IMR-90 (cell line): Measurements from ENCODE around the gene TMUB1. TPM values are rescaled to one million over a fixed set of nuclear protein-coding genes. Genes with fewer than 3 reads are reported as not detected.

ENCODE experiments used
- ATAC-seq: fragments of 200-7000 bp; cut with Tn5 transposase; 2 replicates; pipeline ENCODE4 v1.9.1; 2020; ENCODE audit warnings: low read depth, mild to moderate bottlenecking, moderate library complexity
- BruUV-seq: library from RNA; stranded (reverse); fragments of 400-500 nt; replicated peaks from 2 replicates; lab custom pipeline; 2021; lab: Mats Ljungman, UMichigan
- CTCF ChIA-PET: fragments of 300-600 bp; formaldehyde crosslinking; extraction: SDS; loops from one replicate; lab custom pipeline; 2021; ENCODE audit warnings: antibody characterized with exemption; lab: Yijun Ruan, JAX
- POLR2A ChIA-PET: fragments of 300-600 bp; sonication (Branson Sonifier 250); formaldehyde crosslinking; loops from one replicate; lab custom pipeline; 2022; ENCODE audit warnings: antibody characterized with exemption; ENCODE audit not compliant: unreplicated experiment; lab: Charles Lee
- DNase-seq: peaks from one replicate; pipeline ENCODE4 v3.0.0; 2013
- H2AFZ ChIP-seq: replicated peaks from 2 replicates; pipeline ENCODE3; 2013; ENCODE audit warnings: low read length, mild to moderate bottlenecking; ENCODE audit not compliant: poor library complexity
- H2AK5ac ChIP-seq: 2 replicates; pipeline ENCODE4 v1.6.1; 2013; ENCODE audit warnings: low read depth, low read length, inconsistent platforms
- H2AK9ac ChIP-seq: replicated peaks from 2 replicates; pipeline ENCODE3; 2013; ENCODE audit warnings: mild to moderate bottlenecking, low read depth, low read length, moderate library complexity; ENCODE audit not compliant: poor library complexity
- H2BK120ac ChIP-seq: 2 replicates; pipeline ENCODE4 v1.6.1; 2013; ENCODE audit warnings: low read depth, low read length, inconsistent platforms
- H2BK15ac ChIP-seq: 3 replicates; pipeline ENCODE4 v1.6.1; 2013; ENCODE audit warnings: low read depth, low read length, inconsistent platforms
- H2BK20ac ChIP-seq: 2 replicates; pipeline ENCODE4 v1.6.1; 2013; ENCODE audit warnings: low read depth, mild to moderate bottlenecking, inconsistent platforms, low read length, moderate library complexity
- H2BK5ac ChIP-seq: 2 replicates; pipeline ENCODE4 v1.6.1; 2013; ENCODE audit warnings: mild to moderate bottlenecking, low read depth, low read length, inconsistent platforms; ENCODE audit not compliant: poor library complexity, severe bottlenecking
- H3K14ac ChIP-seq: replicated peaks from 2 replicates; pipeline ENCODE4 v1.6.1; 2013; ENCODE audit warnings: low read depth, low read length, inconsistent platforms
- H3K18ac ChIP-seq: 2 replicates; pipeline ENCODE4 v1.6.1; 2013; ENCODE audit warnings: low read depth, low read length, control low read depth
- H3K23ac ChIP-seq: 2 replicates; pipeline ENCODE4 v1.6.1; 2013; ENCODE audit warnings: low read depth, low read length, inconsistent platforms
- H3K27ac ChIP-seq: 2 replicates; pipeline ENCODE4 v1.5.1; 2013; ENCODE audit warnings: mild to moderate bottlenecking, control low read depth, low read length; ENCODE audit not compliant: insufficient read depth
- H3K27me3 ChIP-seq: 2 replicates; pipeline ENCODE4 v1.6.1; 2013; ENCODE audit warnings: low read length; ENCODE audit not compliant: control insufficient read depth, insufficient read depth
- H3K36me3 ChIP-seq: 2 replicates; pipeline ENCODE4 v1.6.1; 2013; ENCODE audit warnings: low read length, mixed read lengths; ENCODE audit not compliant: control insufficient read depth, insufficient read depth
- H3K4ac ChIP-seq: 2 replicates; pipeline ENCODE4 v1.6.1; 2013; ENCODE audit warnings: low read depth, low read length, inconsistent platforms
- H3K4me1 ChIP-seq: 2 replicates; pipeline ENCODE4 v1.6.1; 2013; ENCODE audit warnings: low read length, mixed read lengths; ENCODE audit not compliant: control insufficient read depth, insufficient read depth
- H3K4me2 ChIP-seq: 2 replicates; pipeline ENCODE4 v1.6.1; 2013; ENCODE audit warnings: low read depth, mild to moderate bottlenecking, control low read depth, low read length, moderate library complexity
- H3K4me3 ChIP-seq: 2 replicates; pipeline ENCODE4 v1.5.1; 2013; ENCODE audit warnings: low read depth, mild to moderate bottlenecking, control low read depth, low read length, moderate library complexity; ENCODE audit not compliant: insufficient read depth
- H3K56ac ChIP-seq: 2 replicates; pipeline ENCODE4 v1.6.1; 2013; ENCODE audit warnings: low read length, inconsistent platforms; ENCODE audit not compliant: insufficient read depth; ENCODE audit errors: extremely low read depth
- H3K79me1 ChIP-seq, 2 experiments: 2 replicates each; pipeline ENCODE4 v1.6.1; 2013; ENCODE audit warnings: low read length in 2 of 2, inconsistent platforms in 1 of 2, low read depth in 1 of 2
- H3K9ac ChIP-seq: 2 replicates; pipeline ENCODE4 v1.6.1; 2013; ENCODE audit warnings: low read depth, low read length, control low read depth
- H3K9me1 ChIP-seq: 2 replicates; pipeline ENCODE4 v1.6.1; 2013; ENCODE audit warnings: low read length, inconsistent platforms; ENCODE audit not compliant: insufficient read depth
- H3K9me3 ChIP-seq: 2 replicates; pipeline ENCODE4 v1.6.1; 2013; ENCODE audit warnings: low read length; ENCODE audit not compliant: control insufficient read depth, insufficient read depth
- H4K20me1 ChIP-seq: 2 replicates; pipeline ENCODE4 v1.6.1; 2013; ENCODE audit warnings: low read length, inconsistent platforms; ENCODE audit not compliant: insufficient read depth
- H4K5ac ChIP-seq: 2 replicates; pipeline ENCODE4 v1.6.1; 2013; ENCODE audit warnings: mild to moderate bottlenecking, low read depth, low read length, control low read depth
- H4K8ac ChIP-seq, 2 experiments: 2 replicates each; pipeline ENCODE4 v1.6.1; 2013; ENCODE audit warnings: low read depth in 2 of 2, low read length in 2 of 2, control low read depth in 1 of 2, inconsistent platforms in 1 of 2
- H4K91ac ChIP-seq: 2 replicates; pipeline ENCODE4 v1.6.1; 2013; ENCODE audit warnings: low read depth, low read length, inconsistent platforms; ENCODE audit not compliant: insufficient read depth
- BHLHE40 ChIP-seq: fragments of 150-350 bp; IDR thresholded peaks from 2 replicates; pipeline ENCODE4 v1.6.1; 2016; ENCODE audit warnings: mild to moderate bottlenecking, low read depth, low read length
- CEBPB ChIP-seq: IDR thresholded peaks from 2 replicates; pipeline ENCODE4 v1.6.1; 2012; ENCODE audit warnings: low read depth, low read length, improper control_type of control experiment
- CHD1 ChIP-seq: IDR thresholded peaks from 2 replicates; pipeline ENCODE4 v1.6.1; 2012; ENCODE audit warnings: low read depth, low read length, improper control_type of control experiment
- FOS ChIP-seq: fragments of 150-350 bp; IDR thresholded peaks from 2 replicates; pipeline ENCODE4 v1.6.1; 2016; ENCODE audit warnings: low read depth, low read length
- MAFK ChIP-seq: IDR thresholded peaks from 2 replicates; pipeline ENCODE4 v1.6.1; 2012; ENCODE audit warnings: low read depth, low read length, improper control_type of control experiment
- MAZ ChIP-seq: IDR thresholded peaks from 2 replicates; pipeline ENCODE4 v1.6.1; 2012; ENCODE audit warnings: low read depth, mild to moderate bottlenecking, low read length, improper control_type of control experiment, moderate library complexity, borderline replicate concordance
- MXI1 ChIP-seq: IDR thresholded peaks from 2 replicates; pipeline ENCODE4 v1.6.1; 2012; ENCODE audit warnings: low read depth, mild to moderate bottlenecking, low read length, moderate library complexity, borderline replicate concordance
- NFE2L2 ChIP-seq: fragments of 150-350 bp; IDR thresholded peaks from 2 replicates; pipeline ENCODE4 v1.6.1; 2016; ENCODE audit warnings: low read depth, mild to moderate bottlenecking, low read length
- POLR2A ChIP-seq: IDR thresholded peaks from 2 replicates; pipeline ENCODE4 v1.6.1; 2012; ENCODE audit warnings: mild to moderate bottlenecking, low read depth, low read length
- RAD21 ChIP-seq: IDR thresholded peaks from 2 replicates; pipeline ENCODE4 v1.6.1; 2012; ENCODE audit warnings: low read length, improper control_type of control experiment
- RCOR1 ChIP-seq: IDR thresholded peaks from 2 replicates; pipeline ENCODE4 v1.6.1; 2012; ENCODE audit warnings: mild to moderate bottlenecking, low read length, improper control_type of control experiment; ENCODE audit not compliant: insufficient replicate concordance
- RFX5 ChIP-seq: IDR thresholded peaks from 2 replicates; pipeline ENCODE4 v1.8.0; 2012; ENCODE audit warnings: low read depth, mild to moderate bottlenecking, low read length, moderate library complexity
- SMC3 ChIP-seq: fragments of 150-350 bp; IDR thresholded peaks from 2 replicates; pipeline ENCODE4 v1.6.1; 2016; ENCODE audit warnings: low read depth, mild to moderate bottlenecking, antibody characterized with exemption, low read length, moderate library complexity
- WGBS, 2 experiments: methylation state at CpG; one replicate each; pipeline versions ENCODE4 v1.1.5 to v1.1.7; 2013; ENCODE audit warnings: missing lambda C conversion rate in 2 of 2; ENCODE audit not compliant: insufficient read length in 1 of 2; ENCODE audit errors: extremely low coverage in 2 of 2; 5-methylcytosine and 5-hydroxymethylcytosine counted together
- dilution Hi-C: fragments of 300-500 bp; cut with HindIII; formaldehyde crosslinking; loops from one replicate; pipeline ENCODE4 v1.14.3; 2018; ENCODE audit warnings: low sequenced_read_pairs; ENCODE audit not compliant: unreplicated experiment
- in situ Hi-C: fragments of 300-500 bp; cut with MboI; formaldehyde crosslinking; loops from 3 replicates; pipeline ENCODE4 v1.14.3; 2019; ENCODE audit warnings: low sequenced_read_pairs, inconsistent platforms, mixed read lengths
- intact Hi-C: fragments of 100-400 bp; cut with micrococcal nuclease; formaldehyde crosslinking; loops from 2 replicates; pipeline ENCODE4 v1.10.0; 2022
- polyA plus RNA-seq, 3 experiments: library from polyadenylated mRNA; depleted of rRNA; stranded (reverse); fragments of >200 nt; gene quantifications; 2 replicates each; pipeline ENCODE4 v1.2.3, GENCODE V29; 2012; ENCODE audit warnings: low replicate concordance in 1 of 3
- total RNA-seq: library from RNA; depleted of rRNA; stranded (reverse); fragments of >200 nt; gene quantifications from 2 replicates; pipeline ENCODE4 v1.2.3, GENCODE V29; 2012
- TF ChIP-seq, protein P1 (sequence below): fragments of 150-350 bp; IDR thresholded peaks from 2 replicates; pipeline ENCODE4 v1.6.1; 2016; ENCODE audit warnings: low read depth, mild to moderate bottlenecking, low read length, moderate library complexity, borderline replicate concordance
- TF ChIP-seq, protein P2 (sequence below): fragments of 150-350 bp; IDR thresholded peaks from 2 replicates; pipeline ENCODE4 v1.6.1; 2017; ENCODE audit warnings: mild to moderate bottlenecking, antibody characterized with exemption, low read length, low read depth
- TF ChIP-seq, protein P3 (sequence below): conservative IDR thresholded peaks from 2 replicates; pipeline ENCODE4 v1.5.1; 2012; ENCODE audit warnings: mild to moderate bottlenecking, low read depth, low read length, improper control_type of control experiment

The TMUB1 gene
- total and polyA plus RNA-seq, 2 of the 4 experiments (the other 2 are of a cell fraction) = 6.8 to 29.8 TPM

DNA sequence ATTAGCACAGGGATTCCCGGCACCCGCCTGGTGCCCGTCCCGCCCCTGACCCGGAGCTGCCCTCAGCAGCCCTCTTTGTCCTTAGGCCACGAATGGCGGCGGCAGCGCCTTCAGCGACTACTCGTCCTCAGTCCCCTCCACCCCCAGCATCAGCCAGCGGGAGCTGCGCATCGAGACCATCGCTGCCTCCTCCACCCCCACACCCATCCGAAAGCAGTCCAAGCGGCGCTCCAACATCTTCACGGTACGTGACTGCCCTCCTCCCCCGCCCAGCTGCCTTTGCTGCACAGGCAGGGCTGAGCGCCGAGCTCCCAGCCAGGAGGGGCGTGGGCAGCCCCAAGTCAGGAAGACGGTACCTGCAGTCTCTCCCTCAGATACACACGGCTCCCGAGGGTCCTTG is 36.6 kb upstream of the TMUB1 start:
- Histone ChIP-seq H3K9me3 (no peaks in the 10 kb centered on the region), H4K20me1 (peaks cover 42% of the 10 kb centered on the region), H2AK9ac (peak overlapping the region; percentile 63), H3K79me1 (peaks cover 14 to 49% of the 10 kb centered on the region in 2 experiments), H2AK5ac (no peak overlapping the region), H3K56ac (no peak overlapping the region), H3K23ac (no peak overlapping the region), H2AFZ (no peak overlapping the region), H4K91ac (no peak overlapping the region), H3K9me1 (no peaks in the 10 kb centered on the region), H4K8ac (no peak overlapping the region), H4K5ac (no peak overlapping the region), H3K4me1 (peaks cover 2% of the 10 kb centered on the region; the same call in 1 of the 2 replicates), H3K9ac (no peak overlapping the region), H3K27me3 (no peaks in the 10 kb centered on the region), H2BK120ac (no peak overlapping the region), H3K4me2 (no peak overlapping the region), H2BK5ac (no peak overlapping the region), H3K36me3 (peaks cover 65% of the 10 kb centered on the region), H2BK20ac (no peak overlapping the region), H3K14ac (no peak overlapping the region), H3K18ac (no peak overlapping the region), H3K4me3 (no peak overlapping the region), H3K27ac (no peak overlapping the region), H3K4ac (no peak overlapping the region), H2BK15ac (no peak overlapping the region)
- TF ChIP-seq CHD1 (no peak), RAD21 (no peak), MXI1 (no peak), MAZ (no peak), NFE2L2 (no peak), FOS (no peak), BHLHE40 (no peak), RCOR1 (no peak), MAFK (no peak), CEBPB (no peak), SMC3 (no peak), RFX5 (no peak), POLR2A (no peak)
- TF ChIP-seq, protein P1, sequence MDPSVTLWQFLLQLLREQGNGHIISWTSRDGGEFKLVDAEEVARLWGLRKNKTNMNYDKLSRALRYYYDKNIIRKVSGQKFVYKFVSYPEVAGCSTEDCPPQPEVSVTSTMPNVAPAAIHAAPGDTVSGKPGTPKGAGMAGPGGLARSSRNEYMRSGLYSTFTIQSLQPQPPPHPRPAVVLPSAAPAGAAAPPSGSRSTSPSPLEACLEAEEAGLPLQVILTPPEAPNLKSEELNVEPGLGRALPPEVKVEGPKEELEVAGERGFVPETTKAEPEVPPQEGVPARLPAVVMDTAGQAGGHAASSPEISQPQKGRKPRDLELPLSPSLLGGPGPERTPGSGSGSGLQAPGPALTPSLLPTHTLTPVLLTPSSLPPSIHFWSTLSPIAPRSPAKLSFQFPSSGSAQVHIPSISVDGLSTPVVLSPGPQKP = no peak
- TF ChIP-seq, protein P2, sequence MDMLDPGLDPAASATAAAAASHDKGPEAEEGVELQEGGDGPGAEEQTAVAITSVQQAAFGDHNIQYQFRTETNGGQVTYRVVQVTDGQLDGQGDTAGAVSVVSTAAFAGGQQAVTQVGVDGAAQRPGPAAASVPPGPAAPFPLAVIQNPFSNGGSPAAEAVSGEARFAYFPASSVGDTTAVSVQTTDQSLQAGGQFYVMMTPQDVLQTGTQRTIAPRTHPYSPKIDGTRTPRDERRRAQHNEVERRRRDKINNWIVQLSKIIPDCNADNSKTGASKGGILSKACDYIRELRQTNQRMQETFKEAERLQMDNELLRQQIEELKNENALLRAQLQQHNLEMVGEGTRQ = no peak
- TF ChIP-seq, protein P3, sequence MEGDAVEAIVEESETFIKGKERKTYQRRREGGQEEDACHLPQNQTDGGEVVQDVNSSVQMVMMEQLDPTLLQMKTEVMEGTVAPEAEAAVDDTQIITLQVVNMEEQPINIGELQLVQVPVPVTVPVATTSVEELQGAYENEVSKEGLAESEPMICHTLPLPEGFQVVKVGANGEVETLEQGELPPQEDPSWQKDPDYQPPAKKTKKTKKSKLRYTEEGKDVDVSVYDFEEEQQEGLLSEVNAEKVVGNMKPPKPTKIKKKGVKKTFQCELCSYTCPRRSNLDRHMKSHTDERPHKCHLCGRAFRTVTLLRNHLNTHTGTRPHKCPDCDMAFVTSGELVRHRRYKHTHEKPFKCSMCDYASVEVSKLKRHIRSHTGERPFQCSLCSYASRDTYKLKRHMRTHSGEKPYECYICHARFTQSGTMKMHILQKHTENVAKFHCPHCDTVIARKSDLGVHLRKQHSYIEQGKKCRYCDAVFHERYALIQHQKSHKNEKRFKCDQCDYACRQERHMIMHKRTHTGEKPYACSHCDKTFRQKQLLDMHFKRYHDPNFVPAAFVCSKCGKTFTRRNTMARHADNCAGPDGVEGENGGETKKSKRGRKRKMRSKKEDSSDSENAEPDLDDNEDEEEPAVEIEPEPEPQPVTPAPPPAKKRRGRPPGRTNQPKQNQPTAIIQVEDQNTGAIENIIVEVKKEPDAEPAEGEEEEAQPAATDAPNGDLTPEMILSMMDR = no peak
- in situ Hi-C loops = loop anchor here (10.0 to 25.0 kb wide), 2 partner anchors 185 to 333 kb away; no protein-coding TSS in a partner anchor
- CTCF ChIA-PET = interaction anchor here (0.5 kb wide), 1 partner anchor 31 kb away, joined by 4 read pairs; no protein-coding TSS in a partner anchor
- no peak for ATAC-seq
- intact Hi-C loops = loop anchor here (5.0 kb wide), 1 partner anchor 182 kb away; no protein-coding TSS in a partner anchor
- POLR2A ChIA-PET = no interaction called here
- DNase-seq = no peak
- BruUV-seq = no TSS peak
- 91% methylated on average over 15 of the region's 27 CpGs; no CpG with 5 or more reads in 1 of the 2 experiments for WGBS, 2 experiments
- dilution Hi-C loops = no loop called here
